RCC 7860 (cell line): ENCODE data around the gene LRCH4.
A peak's percentile ranks its signal among the peaks of the same experiment; 100 is the strongest.
"Not testable (repeated sequence)": the region's sequence is repeated elsewhere in the genome, so short reads cannot be mapped to it uniquely, and the experiment has no call there.

Experiments
- DNase-seq: peaks from one replicate; pipeline ENCODE4 v3.0.0-alpha.2; 2015; ENCODE audit warnings: low spot score
- FAIRE-seq: peaks from 2 replicates; lab custom pipeline; 2012; peaks lifted over from hg19 to GRCh38; lab: Jason Lieb, UNC

The LRCH4 gene

DNA sequence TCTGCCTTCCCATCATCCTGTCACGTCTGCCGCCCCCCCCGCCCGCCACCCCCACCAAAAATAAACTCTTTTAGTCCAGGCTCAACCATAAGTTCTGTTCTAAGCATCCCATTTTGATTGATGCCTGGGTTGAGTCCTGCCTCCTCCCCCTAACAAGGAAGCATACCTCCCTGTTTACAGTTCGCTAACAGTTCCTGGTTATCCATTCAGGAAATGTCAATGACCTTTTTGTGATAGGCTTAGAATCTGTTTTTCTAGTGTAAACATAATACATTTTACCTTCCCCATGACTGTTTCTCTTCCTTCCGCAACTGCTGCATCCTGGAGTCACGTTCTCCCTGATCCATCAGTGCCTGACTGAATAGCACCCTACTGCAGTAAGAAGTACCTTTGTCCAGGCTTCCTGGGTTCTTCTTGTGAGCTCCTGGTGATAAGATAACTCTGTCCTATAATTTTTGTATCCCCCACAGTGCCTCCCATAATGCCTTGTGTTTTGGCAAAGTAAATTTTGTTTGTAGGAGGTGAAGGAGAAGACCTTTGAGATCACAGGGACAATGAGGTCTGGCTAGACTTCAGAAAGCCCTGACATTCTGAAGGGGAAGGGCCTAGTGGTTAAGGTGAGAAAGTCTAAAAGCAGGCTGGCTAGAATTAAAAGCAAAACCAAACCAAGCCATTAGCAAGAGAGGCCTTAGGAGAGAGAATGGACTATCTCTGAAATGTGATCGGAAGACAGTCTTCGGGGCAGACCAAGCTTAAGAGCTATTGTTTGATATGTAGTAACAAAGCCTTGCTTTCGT lies 39.6 kb downstream of the LRCH4 start:
- DNase-seq (no peak), FAIRE-seq (no peak)

DNA sequence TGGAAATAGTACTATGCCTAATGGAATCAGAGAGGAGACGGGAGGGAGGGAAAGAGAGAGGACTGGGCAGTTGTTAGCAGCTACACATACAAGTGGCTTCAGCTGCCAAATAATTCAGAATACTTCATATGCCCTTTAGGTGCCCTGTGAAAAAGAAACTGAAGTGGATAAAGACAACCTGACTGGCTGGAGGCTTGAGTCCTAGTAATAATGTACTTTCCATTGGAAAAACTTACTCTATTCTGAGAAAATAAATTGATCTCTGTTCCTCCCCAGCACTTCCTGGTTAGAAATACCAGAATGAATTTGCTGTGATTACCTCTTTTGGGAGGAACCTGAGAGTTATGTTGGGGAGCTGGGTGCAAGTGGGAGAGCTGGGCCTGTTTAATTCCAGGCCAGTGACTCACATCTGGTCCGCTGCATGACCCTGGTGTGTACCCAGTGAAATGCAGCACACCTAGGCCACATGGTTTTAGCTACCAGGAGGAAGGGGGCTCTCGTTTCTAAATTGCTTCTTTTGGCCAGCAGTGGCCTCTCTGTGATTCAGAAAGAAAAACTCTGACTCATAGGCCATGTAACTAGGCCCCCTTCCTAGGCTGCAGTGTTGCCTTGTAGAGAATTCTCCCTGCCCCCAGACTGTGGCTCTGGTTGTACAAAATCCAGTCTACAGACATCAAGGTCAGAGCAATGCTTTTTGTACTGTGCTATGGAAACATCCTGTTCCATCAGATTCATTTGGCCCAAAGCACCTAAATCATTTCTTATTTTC lies 40.4 kb downstream of the LRCH4 start:
- peak; percentile 96 for DNase-seq
- FAIRE-seq, result peak; percentile 89

DNA sequence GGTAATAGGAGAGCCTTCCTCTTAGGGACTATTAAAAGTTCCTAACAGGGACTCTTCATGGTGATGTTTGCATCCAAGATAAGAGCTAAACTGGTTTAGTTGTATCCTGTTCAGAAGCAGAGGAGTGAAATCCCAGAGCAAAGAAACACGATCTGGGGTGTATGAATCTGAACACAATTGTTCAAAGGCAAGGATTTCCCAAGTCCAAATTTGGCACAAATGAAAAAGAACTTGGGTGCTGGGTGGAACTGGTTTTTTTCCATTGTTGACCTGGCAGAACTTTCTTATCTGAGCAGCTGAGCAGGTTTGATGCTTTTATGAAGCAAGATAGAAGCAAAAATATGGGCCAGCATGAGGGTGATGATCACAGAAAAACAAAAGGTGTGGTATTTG lies 41.0 kb downstream of the LRCH4 start:
- DNase-seq (no peak), FAIRE-seq (no peak)

DNA sequence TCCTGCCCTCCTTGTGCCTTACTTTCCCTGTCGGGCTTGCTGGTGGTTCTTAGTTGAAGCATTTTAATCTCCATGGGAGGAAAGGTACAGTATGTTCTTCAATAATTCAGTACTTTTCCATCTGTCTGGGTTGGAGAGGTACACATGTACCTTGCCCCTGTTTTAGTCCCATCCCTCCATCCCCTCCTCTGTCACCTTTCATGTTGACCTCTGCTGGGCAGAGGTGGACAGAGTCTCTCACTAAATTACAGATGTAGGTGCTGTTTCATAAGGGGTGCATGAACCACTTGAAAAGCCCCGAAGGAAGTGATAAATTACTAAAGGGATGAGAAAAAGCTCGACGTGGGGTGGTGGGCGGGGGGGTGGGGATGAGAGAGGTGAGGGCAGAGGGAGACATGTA lies 41.5 kb downstream of the LRCH4 start:
- DNase-seq, result no peak
- no peak for FAIRE-seq

DNA sequence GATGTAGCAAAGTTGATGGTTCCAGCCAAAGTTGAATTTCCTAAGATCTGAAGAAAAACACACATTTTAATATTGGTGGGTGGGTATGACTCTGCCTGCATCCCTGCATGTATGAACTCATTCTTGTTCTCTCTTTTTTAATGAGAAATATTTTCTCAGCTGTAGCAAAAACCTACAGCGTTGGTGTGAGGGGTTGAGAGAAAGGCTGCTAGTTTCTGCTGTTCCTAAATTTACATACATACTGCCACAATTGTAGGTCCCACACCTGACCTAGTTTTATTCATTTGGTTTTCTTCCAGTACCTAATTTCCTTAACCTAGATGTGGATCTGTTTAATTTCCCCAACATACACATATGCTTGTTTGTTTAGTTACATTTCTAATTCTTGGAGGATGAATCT lies 42.3 kb downstream of the LRCH4 start:
- DNase-seq (no peak), FAIRE-seq (no peak)

DNA sequence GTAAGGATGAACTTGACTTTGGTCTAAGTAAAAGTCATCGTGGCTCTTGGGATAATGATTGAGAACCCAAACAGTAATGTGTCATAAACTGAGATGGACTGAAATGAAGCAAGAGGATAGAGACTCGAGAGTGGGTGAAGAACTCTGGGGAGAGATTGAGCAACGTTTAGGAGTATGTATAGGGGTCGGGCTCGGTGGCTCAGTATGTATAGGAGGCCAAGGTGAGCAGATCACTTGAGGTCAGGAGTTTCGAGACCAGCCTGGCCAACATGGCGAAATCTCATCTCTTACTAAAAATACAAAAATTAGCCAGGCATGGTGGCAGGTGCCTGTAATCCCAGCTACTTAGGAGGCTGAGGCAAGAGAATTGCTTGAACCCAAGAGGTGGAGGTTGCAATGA lies 44.6 kb downstream of the LRCH4 start:
- not testable (repeated sequence) for FAIRE-seq, DNase-seq

DNA sequence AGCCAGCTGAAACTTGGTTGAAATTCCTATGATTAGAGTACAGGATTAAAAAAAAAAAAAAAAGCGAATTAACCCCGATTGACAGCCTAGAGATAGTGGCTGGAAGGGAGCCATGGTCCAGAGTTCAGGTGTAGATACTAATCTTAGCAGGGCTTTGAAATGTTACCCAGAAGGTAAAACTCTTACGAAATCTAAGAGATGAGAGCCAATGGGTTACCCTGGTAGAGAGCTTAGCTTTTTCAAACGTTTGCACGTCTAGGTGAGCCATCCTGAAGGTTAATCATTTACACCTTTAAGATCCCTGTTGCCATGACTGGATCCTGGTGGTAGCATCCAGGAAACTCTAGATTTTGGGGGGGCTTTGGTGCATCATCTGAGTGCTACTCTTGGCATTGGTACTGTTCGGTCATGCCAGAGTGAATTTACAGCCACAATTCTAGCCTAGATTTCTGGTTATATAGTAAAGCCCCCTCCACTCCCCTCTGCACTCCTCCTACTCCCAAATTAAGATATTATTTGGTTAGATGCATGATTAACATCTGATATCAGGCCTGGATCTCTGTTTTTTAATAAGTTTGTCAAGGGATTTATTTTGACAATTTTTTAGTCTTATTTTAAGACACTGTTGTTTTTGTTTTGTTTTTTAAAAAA lies 45.7 kb downstream of the LRCH4 start:
- DNase-seq (peak; percentile 53), FAIRE-seq (no peak)

DNA sequence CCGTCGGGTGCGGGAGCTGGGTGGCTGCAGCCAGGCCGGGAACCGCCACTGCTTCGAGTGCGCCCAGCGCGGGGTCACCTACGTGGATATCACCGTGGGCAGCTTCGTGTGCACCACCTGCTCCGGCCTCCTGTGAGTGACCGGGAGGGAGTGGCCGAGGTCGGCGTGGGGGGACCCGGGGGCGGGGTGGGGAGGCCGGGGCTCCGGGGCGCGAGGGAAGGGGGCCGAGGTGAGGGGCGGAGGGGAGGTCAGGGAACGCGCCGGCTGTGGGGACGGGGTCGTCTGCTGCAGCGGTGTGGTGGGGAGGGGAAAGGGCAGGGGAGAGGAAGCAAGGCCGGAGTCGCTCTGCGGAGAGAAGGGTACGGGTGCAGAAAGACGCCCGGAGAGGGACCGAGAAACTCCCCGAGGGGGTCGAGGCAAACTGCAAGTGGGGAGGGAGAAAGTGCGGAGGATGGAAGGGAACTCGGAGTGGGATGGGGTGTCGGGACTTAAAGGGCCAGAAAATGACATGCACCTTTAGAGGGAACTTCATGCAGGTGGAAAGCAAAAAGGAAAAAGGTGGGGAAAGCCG lies 46.4 kb downstream of the LRCH4 start:
- FAIRE-seq (no peak), DNase-seq (no peak)

DNA sequence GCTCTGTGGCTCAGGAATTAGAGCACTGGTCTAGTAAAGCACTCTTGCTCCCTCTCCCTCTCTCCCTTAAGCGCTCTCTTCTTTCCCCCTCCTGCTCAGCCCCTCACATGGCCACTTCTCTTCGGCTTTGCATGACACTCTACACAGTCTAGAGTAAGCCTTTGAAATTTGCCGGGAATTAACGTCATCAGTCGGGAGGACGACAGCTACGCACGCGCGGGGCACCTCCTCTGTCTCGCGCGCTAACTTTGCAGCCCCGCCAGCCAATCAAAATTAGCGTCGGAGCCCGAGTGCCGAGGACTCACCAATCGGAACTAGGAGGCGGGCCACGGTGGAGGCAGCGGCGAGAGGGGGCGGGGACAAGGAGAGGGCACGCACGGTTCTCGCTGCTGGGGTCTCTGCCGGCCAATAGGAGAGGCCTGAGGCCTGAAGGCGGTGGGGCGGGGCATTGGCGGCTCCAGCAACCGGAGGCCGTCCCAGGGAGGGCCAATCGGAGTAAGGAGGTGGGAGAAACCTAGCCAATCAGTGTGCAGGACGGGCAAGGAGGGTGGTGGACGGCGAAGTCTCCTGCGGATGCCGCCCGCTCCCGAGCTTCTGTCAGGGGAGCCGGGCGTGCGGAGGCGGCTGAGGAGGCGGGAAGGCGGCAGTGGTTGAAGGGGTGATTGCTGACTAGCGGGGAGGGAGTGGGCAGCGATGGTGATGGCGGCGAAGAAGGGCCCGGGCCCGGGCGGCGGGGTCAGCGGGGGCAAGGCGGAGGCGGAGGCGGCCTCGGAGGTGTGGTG lies 47.1 kb downstream of the LRCH4 start, which contains the start of gene AGFG2:
AGFG2 (plus strand) TSS at position 550 of the 782 bp plus-strand sequence; CDS start at position 694, 144 bp downstream.
- peak; percentile 94 for FAIRE-seq
- peak; percentile 99 for DNase-seq

DNA sequence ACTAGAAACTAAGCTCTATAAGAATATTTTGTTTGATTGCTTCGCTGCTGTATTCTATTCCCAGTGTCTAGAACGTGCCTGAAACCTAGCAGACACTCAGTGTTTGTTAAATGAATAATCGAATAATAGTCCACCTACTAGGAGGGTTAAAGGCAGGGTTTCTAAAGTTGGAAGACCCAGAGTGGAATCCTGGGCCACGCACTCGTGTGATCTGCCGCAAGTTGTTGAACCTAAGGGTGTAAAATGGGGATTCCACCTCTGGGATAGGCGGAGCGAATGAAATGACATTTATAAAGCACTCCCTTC lies 47.6 kb downstream of the LRCH4 start:
- FAIRE-seq (no peak), DNase-seq (no peak)

DNA sequence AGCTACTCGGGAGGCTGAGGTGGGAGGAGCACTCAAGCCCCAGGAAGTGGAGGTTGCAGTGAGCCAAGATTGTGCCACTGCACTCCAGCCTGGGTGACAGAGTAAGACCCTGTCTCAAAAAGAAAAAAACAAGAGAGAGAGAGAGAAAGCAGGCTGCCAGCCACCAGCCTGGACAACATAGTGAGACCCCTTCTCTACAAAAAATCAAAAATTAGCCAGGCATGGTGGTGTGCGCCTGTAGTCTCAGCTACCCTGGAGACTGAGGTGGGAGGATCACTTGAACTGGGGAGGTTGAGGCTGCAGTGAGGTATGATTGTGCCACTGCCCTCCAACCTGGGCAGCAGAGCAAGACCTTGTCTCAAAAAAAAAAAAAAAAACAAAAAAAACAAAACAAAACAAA lies 49.2 kb downstream of the LRCH4 start:
- not testable (repeated sequence) for FAIRE-seq, DNase-seq

DNA sequence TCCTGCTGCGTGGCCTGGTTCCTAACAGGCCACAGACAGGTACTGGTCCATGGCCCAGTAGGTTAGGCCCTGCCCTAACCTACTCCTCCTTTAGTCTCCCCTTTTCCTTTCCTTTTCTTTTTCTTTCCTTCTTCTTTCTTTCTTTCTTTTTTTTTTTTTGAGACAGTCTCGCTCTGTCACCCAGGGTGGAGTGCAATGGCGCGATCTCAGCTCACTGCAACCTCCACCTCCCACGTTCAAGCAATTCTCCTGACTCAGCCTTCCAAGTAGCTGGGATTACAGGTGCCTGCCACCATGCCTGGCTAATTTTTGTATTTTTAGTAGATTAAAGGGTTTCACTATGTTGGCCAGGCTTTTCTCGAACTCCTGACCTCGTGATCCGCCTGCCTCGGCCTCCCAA lies 49.9 kb downstream of the LRCH4 start:
- DNase-seq, FAIRE-seq: not testable (repeated sequence)

DNA sequence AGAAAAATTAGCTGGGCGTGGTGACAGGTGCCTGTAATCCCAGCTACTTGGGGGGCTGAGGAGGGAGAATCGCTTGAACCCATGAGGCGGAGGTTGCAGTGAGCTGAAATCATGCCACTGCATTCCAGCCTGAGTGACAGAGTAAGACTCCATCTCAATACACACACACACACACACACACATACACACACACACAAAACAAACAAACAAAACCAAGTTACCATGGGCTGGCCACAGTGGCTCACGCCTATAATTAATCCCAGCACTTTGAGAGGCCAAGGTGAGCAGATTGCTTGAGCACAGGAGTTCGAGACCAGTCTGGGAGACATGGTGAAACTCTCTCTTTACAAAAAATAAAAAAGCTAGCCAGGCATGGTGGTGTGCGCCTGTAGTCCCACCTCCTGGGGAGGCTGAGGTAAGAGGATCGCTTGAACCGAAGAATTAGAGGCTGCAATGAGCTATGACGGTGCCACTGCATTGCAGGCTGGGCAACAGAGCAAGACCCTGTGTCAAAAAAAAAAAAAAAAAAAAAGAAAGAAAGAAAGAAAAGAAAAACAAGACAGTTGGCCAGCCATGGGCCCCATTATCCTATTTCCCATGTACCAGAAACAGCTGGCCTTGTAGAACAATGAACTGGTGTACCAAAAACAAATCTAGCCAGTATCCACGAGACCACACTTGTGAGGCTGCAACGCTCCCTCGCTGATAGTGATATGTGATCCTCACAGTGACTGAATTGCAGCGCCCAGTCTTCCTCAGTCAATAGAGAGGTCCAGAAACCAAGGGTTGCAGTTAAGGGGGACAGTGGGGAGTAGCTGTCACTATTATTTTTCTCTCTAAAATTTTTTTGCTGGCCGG lies 53.5 kb downstream of the LRCH4 start:
- FAIRE-seq (no peak), DNase-seq (no peak)

DNA sequence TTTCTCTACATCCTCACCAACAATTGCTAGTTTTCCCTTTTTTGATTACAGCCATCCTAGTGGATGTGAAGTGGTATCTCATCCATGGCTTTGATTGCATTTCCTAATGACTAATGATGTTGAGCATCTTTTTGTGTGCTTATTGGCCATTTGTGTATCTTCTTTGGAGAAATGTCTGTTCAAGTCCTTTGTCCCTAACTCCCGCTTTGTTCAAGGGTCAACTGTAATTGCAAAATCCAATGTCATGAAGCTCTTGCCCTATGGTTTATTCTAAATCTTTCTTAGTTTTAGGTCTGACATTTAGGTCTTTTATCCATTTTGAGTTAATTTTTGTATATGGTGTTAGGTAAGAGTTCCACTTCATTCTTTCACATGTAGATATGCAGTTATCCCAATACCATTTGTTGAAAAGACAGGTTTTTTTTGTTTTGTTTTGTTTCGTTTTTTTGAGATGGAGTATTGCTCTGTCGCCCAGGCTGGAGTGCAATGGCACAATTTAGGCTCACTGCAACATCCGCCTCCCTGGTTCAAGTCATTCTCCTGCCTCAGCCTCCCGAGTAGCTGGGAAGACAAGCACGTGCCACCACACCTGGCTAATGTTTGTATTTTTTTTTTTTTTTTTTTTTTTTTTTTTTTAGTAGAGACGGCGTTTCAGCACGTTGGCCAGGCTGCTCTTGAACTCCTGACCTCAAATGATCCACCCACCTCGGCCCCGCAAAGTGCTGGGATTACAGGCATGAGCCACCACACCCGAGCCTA lies 57.6 kb downstream of the LRCH4 start:
- DNase-seq, FAIRE-seq: not testable (repeated sequence)
